HG03139 (cell line): ENCODE results near the gene SHROOM3.
"Not testable (repeated sequence)": the region's sequence is repeated elsewhere in the genome, so short reads cannot be mapped to it uniquely, and the experiment has no call there.

ENCODE experiments used
- ATAC-seq: cut with Tn5 transposase; IDR thresholded peaks from one replicate; pipeline ENCODE4 v1.9.1; 2021; ENCODE audit not compliant: unreplicated experiment

SHROOM3 gene

GRCh38 chr4:76434901-76435527 lies at the start of gene SHROOM3:
SHROOM3 (plus strand) TSS chr4:76435229; CDS start chr4:76436053, 824 bp downstream.
- no peak for ATAC-seq

GRCh38 chr4:76385974-76386373 lies 49.1 kb upstream of the SHROOM3 start:
- no peak for ATAC-seq

- ATAC-seq = no peak
Observed at GRCh38 chr4:76386566-76387305, 48.3 kb upstream of the SHROOM3 start.

- ATAC-seq = no peak
Observed at GRCh38 chr4:76388160-76388908, 46.7 kb upstream of the SHROOM3 start.

DNA sequence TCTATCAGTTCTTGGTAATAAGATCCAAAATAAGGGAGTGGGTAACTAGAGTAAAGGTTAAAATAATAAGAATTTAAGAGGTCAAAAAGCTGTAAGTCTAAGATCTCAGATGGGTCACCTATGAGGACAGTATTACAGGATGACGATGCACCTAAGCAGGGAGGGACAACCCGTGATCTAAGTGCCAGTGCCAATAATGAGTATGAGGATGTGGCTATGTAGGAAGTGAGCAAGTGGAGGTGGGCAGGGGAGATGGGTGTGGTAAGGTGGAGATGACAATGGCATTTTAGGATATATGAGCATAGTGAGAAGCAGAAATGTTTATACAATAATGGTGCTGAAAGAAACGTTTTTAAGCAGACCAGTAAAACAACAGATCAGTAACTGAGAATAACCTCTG lies 33.4 kb upstream of the SHROOM3 start:
- no peak for ATAC-seq

DNA sequence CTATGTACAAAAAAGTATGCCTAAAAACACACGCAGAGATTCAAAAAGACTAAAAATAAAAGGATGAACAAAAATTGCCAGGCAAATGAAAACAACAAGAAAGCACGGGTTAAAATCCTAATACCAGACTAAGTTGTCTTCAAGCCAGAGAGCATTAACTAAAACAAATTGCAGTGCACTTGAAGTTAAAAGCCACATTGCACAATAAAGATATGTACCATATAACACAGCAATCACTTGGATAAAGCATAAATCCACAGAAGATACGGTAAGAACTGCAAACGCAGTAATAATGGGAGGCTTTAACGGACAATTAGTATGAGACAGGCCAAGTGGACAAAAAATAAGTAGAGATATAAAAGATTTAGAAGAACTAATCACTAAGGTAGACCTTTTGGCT lies 28.9 kb upstream of the SHROOM3 start:
- ATAC-seq = no peak

DNA sequence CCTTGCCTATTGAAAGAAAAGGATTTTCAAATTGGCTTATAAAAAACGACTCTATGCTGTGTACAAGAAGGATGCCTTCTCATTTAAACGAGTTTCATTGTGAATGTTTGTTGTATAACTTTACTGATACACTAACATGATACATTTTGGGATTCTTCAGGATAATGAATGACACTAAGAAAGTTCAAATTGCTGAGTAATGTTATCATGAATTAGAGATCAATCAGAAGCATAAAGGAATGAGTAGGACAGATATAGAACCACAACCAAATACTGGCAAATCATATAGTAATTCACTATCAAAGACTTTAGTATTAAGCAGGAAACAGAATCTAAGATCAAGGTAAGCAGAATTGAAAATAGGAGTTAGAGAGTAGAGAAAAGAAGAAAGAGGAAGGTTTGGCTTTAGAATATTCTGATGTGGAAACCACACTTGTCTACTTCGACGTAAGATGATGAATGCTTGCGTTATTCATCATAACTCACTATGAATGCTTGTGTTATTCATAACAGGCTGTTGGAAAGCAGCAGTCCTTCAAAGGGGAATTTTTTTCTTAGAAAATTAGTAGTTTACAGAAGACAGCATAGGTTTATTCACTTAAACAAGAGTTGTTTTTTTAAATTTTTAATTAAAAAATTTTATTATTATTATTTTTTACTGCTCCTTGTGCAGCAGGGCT lies 27.4 kb upstream of the SHROOM3 start:
- no peak for ATAC-seq

GRCh38 chr4:76410636-76411035 lies 24.4 kb upstream of the SHROOM3 start:
- ATAC-seq = no peak

- ATAC-seq = no peak
Observed at GRCh38 chr4:76420188-76420761, 14.8 kb upstream of the SHROOM3 start.

DNA sequence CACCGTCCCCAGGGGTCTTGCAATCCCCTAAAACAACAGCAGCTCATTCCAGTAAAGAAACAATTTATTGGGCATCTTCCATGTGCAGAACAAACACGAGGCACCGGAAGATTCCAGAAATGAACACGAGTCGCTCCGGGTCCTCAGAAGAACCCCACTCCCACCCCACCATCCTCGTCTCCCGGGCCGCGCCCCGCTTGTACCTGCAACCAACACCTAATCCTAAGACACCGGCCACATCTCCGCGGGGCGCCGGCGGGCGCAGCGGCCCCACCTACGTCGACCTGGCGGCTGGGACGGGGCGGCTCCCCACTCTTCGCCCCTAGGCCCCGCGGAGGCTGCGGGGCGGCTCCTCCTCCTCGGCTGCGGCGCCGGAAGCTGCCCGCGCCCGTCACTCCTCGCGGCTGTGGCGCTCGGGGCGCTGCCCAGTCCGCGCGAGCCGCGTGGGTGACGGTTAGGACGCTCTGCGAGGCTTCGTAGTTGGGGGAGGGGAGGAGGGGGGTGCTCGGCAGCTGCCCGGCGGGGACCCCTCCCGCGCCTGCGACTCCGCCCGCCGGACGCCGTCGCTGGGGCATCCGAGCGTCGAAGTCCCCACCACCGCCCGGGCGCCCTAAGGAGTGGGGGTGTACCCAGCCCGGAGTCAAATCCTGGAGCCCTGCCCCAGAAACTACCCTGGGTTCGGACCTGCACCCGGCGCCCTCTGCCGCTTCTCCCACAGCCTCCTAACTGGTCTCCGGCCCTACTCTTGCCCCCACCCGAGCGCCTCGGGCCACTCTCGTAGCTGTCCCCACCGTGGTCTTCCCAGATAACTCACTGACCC lies 14.1 kb upstream of the SHROOM3 start, which contains the start of gene CCDC158:
CCDC158 (minus strand) TSS at position 380 of the 820 bp plus-strand sequence. CDS start 17,934 bp downstream, outside the sequence.
- no peak for ATAC-seq

DNA sequence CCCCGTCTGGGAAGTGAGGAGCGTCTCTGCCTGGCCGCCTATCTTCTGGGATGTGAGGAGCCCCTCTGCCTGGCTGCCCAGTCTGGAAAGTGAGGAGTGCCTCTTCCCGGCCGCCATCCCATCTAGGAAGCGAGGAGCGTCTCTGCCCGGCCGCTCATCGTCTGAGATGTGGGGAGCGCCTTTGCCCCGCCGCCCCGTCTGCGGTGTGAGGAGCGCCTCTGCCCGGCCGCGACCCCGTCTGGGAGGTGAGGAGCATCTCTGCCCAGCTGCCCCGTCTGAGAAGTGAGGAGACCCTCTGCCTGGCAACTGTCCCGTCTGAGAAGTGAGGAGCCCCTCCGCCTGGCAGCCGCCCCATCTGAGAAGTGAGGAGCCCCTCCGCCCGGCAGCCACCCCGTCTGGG lies 11.9 kb upstream of the SHROOM3 start:
- not testable (repeated sequence) for ATAC-seq

- no peak for ATAC-seq
Observed at GRCh38 chr4:76426272-76426671, 8.8 kb upstream of the SHROOM3 start.

- ATAC-seq = no peak
Observed at GRCh38 chr4:76429636-76430035, 5.4 kb upstream of the SHROOM3 start.

GRCh38 chr4:76430519-76431388 lies 4.3 kb upstream of the SHROOM3 start:
- ATAC-seq = no peak

GRCh38 chr4:76435528-76436319 lies 695 bp downstream of the SHROOM3 start:
- ATAC-seq = no peak

DNA sequence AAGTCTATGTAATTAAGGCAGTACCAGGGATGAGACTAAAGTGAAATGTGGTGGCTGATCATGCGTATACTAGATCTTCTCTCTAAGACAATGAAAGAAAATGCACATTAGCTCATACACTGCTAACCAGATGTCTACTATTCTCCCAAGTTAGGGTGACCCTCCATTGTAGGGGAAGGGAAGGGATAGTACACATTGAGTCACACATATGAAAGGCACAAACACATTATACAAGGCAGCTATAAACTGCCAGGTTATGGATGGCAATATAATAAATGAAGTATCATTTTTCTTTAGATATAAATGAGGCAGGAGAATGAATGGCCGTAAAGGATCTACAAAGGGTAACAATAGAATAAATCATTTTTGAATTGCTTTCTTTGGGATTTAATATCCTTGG lies 4.5 kb downstream of the SHROOM3 start:
- no peak for ATAC-seq

DNA sequence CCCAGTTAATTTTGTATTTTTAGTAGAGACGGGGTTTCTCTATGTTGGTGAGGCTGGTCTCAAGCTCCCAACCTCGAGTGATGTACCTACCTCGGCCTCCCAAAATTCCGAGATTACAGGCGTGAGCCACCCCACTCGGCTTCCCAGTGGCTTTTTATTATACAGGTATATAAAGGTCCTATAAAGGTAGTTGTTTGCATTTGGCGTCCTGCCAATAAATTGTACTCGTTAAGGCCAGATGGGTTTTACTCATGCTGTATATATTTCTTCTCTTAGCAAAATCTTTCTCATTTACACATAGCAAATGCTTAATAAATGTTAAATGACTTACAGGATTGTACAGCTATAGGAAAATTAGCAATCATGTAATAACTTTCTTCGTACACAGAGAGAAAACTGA lies 6.9 kb downstream of the SHROOM3 start:
- ATAC-seq = no peak

DNA sequence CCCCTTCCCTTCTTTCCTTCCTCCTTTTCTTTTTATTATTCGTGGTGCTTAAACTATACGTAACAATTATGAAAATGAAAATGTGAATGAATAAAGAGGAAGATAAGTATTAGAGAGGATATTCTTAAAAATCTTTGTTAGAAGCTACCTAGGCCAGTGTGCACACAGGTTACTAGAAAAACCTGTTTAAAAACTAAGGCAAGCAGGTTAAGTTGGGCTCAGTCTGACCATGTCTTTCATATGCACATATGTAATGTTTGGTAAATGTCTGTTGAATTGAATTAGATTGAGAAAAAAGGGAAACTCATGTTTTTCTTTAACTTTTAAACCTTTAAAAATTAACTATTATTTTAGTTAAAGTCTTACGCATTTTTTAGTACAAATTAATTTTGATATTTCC lies 7.8 kb downstream of the SHROOM3 start:
- no peak for ATAC-seq
